HCT116 (cell line): Measurements from ENCODE around the gene CCN5. TPM values are rescaled to one million over a fixed set of nuclear protein-coding genes. Genes with fewer than 3 reads are reported as not detected.
A peak's percentile ranks its signal among the peaks of the same experiment; 100 is the strongest.

Source experiments
- ATAC-seq: fragments of 200-7000 bp; cut with Tn5 transposase; 2 replicates; pipeline ENCODE4 v1.9.1; 2020; ENCODE audit warnings: mild to moderate bottlenecking, moderate library complexity
- BruUV-seq: library from RNA; stranded (reverse); fragments of 400-500 nt; replicated peaks from 2 replicates; lab custom pipeline; 2021; lab: Mats Ljungman, UMichigan
- CTCF ChIA-PET: fragments of 300-600 bp; sonication (Branson Sonifier 250); formaldehyde crosslinking; loops from one replicate; lab custom pipeline; 2021; ENCODE audit warnings: antibody characterized with exemption; lab: Charles Lee
- POLR2A ChIA-PET: fragments of 300-600, 350-600 bp; sonication (Branson Sonifier 250); formaldehyde crosslinking; loops from one replicate; lab custom pipeline; 2021; ENCODE audit warnings: antibody characterized with exemption; lab: Charles Lee
- RAD21 ChIA-PET, 2 experiments: fragments of 300-600 bp; sonication (Branson Sonifier 250); formaldehyde crosslinking; loops; one replicate each; lab custom pipeline; 2023; ENCODE audit warnings: low total read pairs in 2 of 2; ENCODE audit not compliant: uncharacterized antibody in 2 of 2, unreplicated experiment in 2 of 2, low non-redundant PET in 1 of 2; lab: Charles Lee
- DNase-seq: peaks from one replicate; pipeline ENCODE4 v3.0.0-alpha.2; 2010; ENCODE audit warnings: low read depth, low spot score
- H2AFZ ChIP-seq: fragments of 200-600 bp; shearing (Covaris generic), sonication (generic); 2 replicates; pipeline ENCODE4 v1.6.1; 2017; ENCODE audit warnings: low read depth, mixed run types, mixed read lengths, antibody characterized with exemption, low read length; ENCODE audit not compliant: poor library complexity, severe bottlenecking
- H3K27ac ChIP-seq: 2 replicates; pipeline ENCODE4 v1.5.1; 2012; ENCODE audit warnings: low read depth, low read length
- H3K27me3 ChIP-seq: fragments of 200-600 bp; sonication (generic); 2 replicates; pipeline ENCODE4 v1.6.1; 2016; ENCODE audit warnings: mixed run types, low read length, mixed read lengths; ENCODE audit not compliant: insufficient read depth
- H3K36me3 ChIP-seq, 2 experiments: fragments of 200-500 bp in 1 of 2; fragments of 200-600 bp in 1 of 2; sonication (Bioruptor generic) in 1 of 2; sonication (generic) in 1 of 2; 2 replicates each; pipeline versions ENCODE4 v1.5.1 to v1.6.1; 2014 to 2016; ENCODE audit warnings: low read length in 2 of 2, inconsistent platforms in 1 of 2, mixed read lengths in 1 of 2, mixed run types in 1 of 2; ENCODE audit not compliant: insufficient read depth in 2 of 2, control insufficient read depth in 1 of 2
- H3K4me1 ChIP-seq, 2 experiments: fragments of 200-600 bp in 1 of 2; sonication (generic) in 1 of 2; 2 replicates each; pipeline versions ENCODE4 v1.5.1 to v1.6.1; 2012 to 2017; ENCODE audit warnings: low read length in 2 of 2, inconsistent platforms in 1 of 2, mild to moderate bottlenecking in 1 of 2, mixed read lengths in 1 of 2, mixed run types in 1 of 2, moderate library complexity in 1 of 2; ENCODE audit not compliant: insufficient read depth in 2 of 2, control insufficient read depth in 1 of 2
- H3K4me2 ChIP-seq: fragments of 200-600 bp; sonication (generic); 2 replicates; pipeline ENCODE4 v1.6.1; 2017; ENCODE audit warnings: mixed run types, low read length, mixed read lengths
- H3K4me3 ChIP-seq, 2 experiments: fragments of 200-600 bp in 1 of 2; sonication (generic) in 1 of 2; replicated peaks in 1 of 2; 2 replicates each; pipeline ENCODE4 v1.5.1; 2011 to 2016; ENCODE audit warnings: low read length in 2 of 2, control low read depth in 1 of 2, low read depth in 1 of 2, mild to moderate bottlenecking in 1 of 2, mixed read lengths in 1 of 2, mixed run types in 1 of 2
- H3K79me2 ChIP-seq: fragments of 200-600 bp; sonication (generic); 2 replicates; pipeline ENCODE4 v1.6.1; 2017; ENCODE audit warnings: mild to moderate bottlenecking, mixed run types, low read length, moderate library complexity, mixed read lengths; ENCODE audit not compliant: insufficient read depth
- H3K9ac ChIP-seq: fragments of 200-600 bp; sonication (generic); 2 replicates; pipeline ENCODE4 v1.6.1; 2016; ENCODE audit warnings: low read length, mixed read lengths
- H3K9me2 ChIP-seq: fragments of 200-600 bp; sonication (generic), shearing (Covaris generic); 2 replicates; pipeline ENCODE4 v1.6.1; 2017; ENCODE audit warnings: mixed run types, mild to moderate bottlenecking, moderate library complexity; ENCODE audit not compliant: insufficient read depth
- H3K9me3 ChIP-seq, 2 experiments: fragments of 200-500 bp in 1 of 2; fragments of 200-600 bp in 1 of 2; sonication (Bioruptor generic) in 1 of 2; sonication (generic) in 1 of 2; 2 replicates each; pipeline ENCODE4 v1.6.1; 2014 to 2017; ENCODE audit warnings: low read length in 2 of 2, mixed read lengths in 2 of 2, inconsistent platforms in 1 of 2, low read depth in 1 of 2, mild to moderate bottlenecking in 1 of 2, mixed run types in 1 of 2, moderate library complexity in 1 of 2; ENCODE audit not compliant: control insufficient read depth in 1 of 2, insufficient read depth in 1 of 2
- H4K20me1 ChIP-seq: fragments of 200-600 bp; sonication (generic), shearing (Covaris generic); 2 replicates; pipeline ENCODE4 v1.6.1; 2017; ENCODE audit warnings: mixed run types, mild to moderate bottlenecking, moderate library complexity; ENCODE audit not compliant: insufficient read depth
- CBX3 ChIP-seq: IDR thresholded peaks from 2 replicates; pipeline ENCODE4 v1.6.1; 2012; ENCODE audit warnings: low read depth
- CEBPB ChIP-seq: IDR thresholded peaks from 2 replicates; pipeline ENCODE4 v1.6.1; 2012; ENCODE audit warnings: low read depth
- CTCF ChIP-seq, 3 experiments: fragments of 200-600 bp in 1 of 3; sonication (generic) in 1 of 3; IDR thresholded peaks in 2 of 3; conservative IDR thresholded peaks in 1 of 3; 2 replicates each; pipeline ENCODE4 v1.5.1; 2012 to 2017; ENCODE audit warnings: low read depth in 2 of 3, low read length in 2 of 3, antibody characterized with exemption in 1 of 3, borderline replicate concordance in 1 of 3, control low read depth in 1 of 3, mild to moderate bottlenecking in 1 of 3, mixed read lengths in 1 of 3, mixed run types in 1 of 3, moderate library complexity in 1 of 3; ENCODE audit not compliant: insufficient read depth in 1 of 3
- EZH2phosphoT487 ChIP-seq: fragments of 200-600 bp; IDR thresholded peaks from 2 replicates; pipeline ENCODE4 v1.6.1; 2018; ENCODE audit warnings: antibody characterized with exemption, borderline replicate concordance
- REST ChIP-seq: IDR thresholded peaks from 2 replicates; pipeline ENCODE4 v1.6.1; 2012; ENCODE audit warnings: low read depth
- SP1 ChIP-seq: IDR thresholded peaks from 2 replicates; pipeline ENCODE4 v1.6.1; 2012; ENCODE audit warnings: low read depth
- SRF ChIP-seq: IDR thresholded peaks from 2 replicates; pipeline ENCODE4 v1.6.1; 2012; ENCODE audit warnings: low read depth
- YY1 ChIP-seq: IDR thresholded peaks from 2 replicates; pipeline ENCODE4 v1.6.1; 2011; ENCODE audit warnings: low read length, low read depth, moderate library complexity, mild to moderate bottlenecking; ENCODE audit not compliant: insufficient replicate concordance; ENCODE audit errors: extremely low read depth
- ZFX ChIP-seq: fragments of 450-650 bp; IDR thresholded peaks from 2 replicates; pipeline ENCODE4 v1.6.1; 2017
- intact Hi-C: fragments of 100-400 bp; cut with micrococcal nuclease; formaldehyde crosslinking; loops from 2 replicates; pipeline ENCODE4 v1.10.0; 2022
- total RNA-seq: library from RNA; stranded (reverse); gene quantifications from one replicate; pipeline ENCODE4 v1.2.1, GENCODE V29; 2021; ENCODE audit not compliant: unreplicated experiment
- TF ChIP-seq, protein P1 (sequence below): IDR thresholded peaks from 2 replicates; pipeline ENCODE4 v1.6.1; 2011; ENCODE audit warnings: mild to moderate bottlenecking, low read length, moderate library complexity; ENCODE audit not compliant: insufficient replicate concordance; ENCODE audit errors: extremely low read depth
- TF ChIP-seq, protein P2 (sequence below): IDR thresholded peaks from 2 replicates; pipeline ENCODE4 v1.6.1; 2012

The CCN5 gene
- total RNA-seq, 1 experiment from 2014 or later = 0.20 TPM

GRCh38 chr20:44765091-44765490, 49.9 kb downstream of the CCN5 start:
- no peak overlapping the region for H3K4me2 ChIP-seq
- H3K9me2 ChIP-seq = no peaks in the 10 kb centered on the region
- H3K79me2 ChIP-seq = no peaks in the 10 kb centered on the region
- no peak overlapping the region for H3K4me3 ChIP-seq
- no peak overlapping the region for H3K9ac ChIP-seq
- BruUV-seq = no TSS peak
- ChIA-PET CTCF (no interaction called here), POLR2A (no interaction called here), RAD21 (no interaction called here)
- DNase-seq (no peak), ATAC-seq (no peak)
- H2AFZ ChIP-seq = no peak overlapping the region
- no peak for TF ChIP-seq EZH2phosphoT487
- H3K27ac ChIP-seq = no peak overlapping the region
- intact Hi-C loops = no loop called here
- 0 out of 4 replicates have a peak, but pooled peaks cover 0 to 8% of the 10 kb centered on the region in 2 experiments for H3K4me1 ChIP-seq
- no peaks in the 10 kb centered on the region for H4K20me1 ChIP-seq
- no peaks in the 10 kb centered on the region for H3K36me3 ChIP-seq
- H3K9me3 ChIP-seq = no peaks in the 10 kb centered on the region
- H3K27me3 ChIP-seq = peaks cover 39% of the 10 kb centered on the region

DNA sequence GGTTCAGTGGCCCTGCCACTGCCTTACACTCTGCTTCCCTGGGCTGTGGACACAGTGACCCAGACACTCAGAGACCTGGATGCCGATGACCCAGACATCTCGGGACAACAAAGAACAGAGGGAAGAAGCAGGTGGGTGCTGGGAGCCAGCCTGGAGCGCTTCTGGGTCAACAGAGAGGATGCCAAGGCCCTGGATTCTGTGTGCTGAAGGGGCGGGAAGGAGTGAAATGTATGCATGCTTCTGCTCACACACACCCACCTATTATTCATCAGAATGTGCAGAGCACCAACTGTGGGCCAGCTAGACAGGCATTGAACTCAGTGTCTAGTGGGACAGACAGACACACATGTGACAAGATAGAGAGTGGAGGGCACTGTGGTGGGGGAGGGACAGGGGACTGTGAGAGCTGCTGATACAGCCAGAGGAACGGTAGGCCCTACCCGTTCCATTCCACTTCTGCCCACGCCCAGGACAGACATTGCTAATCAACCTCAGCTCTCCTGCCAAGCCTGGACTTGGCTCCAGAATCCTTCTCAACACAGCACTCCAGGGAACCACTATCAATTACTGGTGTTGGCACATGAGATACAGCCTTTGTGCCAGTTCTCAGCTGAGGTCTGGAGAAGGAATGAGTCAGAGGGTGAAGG, 50.7 kb downstream of the CCN5 start:
- Histone ChIP-seq H3K9me2 (no peaks in the 10 kb centered on the region), H3K4me1 (0 out of 4 replicates have a peak, but pooled peaks cover 0 to 8% of the 10 kb centered on the region in 2 experiments), H2AFZ (no peak overlapping the region), H3K27ac (no peak overlapping the region), H3K9me3 (no peaks in the 10 kb centered on the region), H3K27me3 (peaks cover 40% of the 10 kb centered on the region), H3K36me3 (no peaks in the 10 kb centered on the region), H4K20me1 (no peaks in the 10 kb centered on the region), H3K9ac (no peak overlapping the region), H3K4me2 (no peak overlapping the region), H3K4me3 (no peak overlapping the region), H3K79me2 (no peaks in the 10 kb centered on the region)
- BruUV-seq = no TSS peak
- peak; percentile 10 for DNase-seq
- POLR2A ChIA-PET = no interaction called here
- RAD21 ChIA-PET = no interaction called here
- intact Hi-C loops = no loop called here
- CTCF ChIA-PET = interaction anchor here (1.0 kb wide), 1 partner anchor 18 kb away, joined by 3 read pairs; no protein-coding TSS in a partner anchor
- peak; percentile 40 for ATAC-seq
- no peak for TF ChIP-seq CTCF (IDR thresholded peaks at IDR 0.05 in 2 of 3, conservative IDR thresholded peaks at IDR 0.05 in 1 of 3; ENCODE audit: borderline replicate concordance in 1 of 3, insufficient read depth in 1 of 3, low read depth in 2 of 3, low read length in 2 of 3)
- no peak for TF ChIP-seq CBX3
- TF ChIP-seq SRF = no peak
- TF ChIP-seq EZH2phosphoT487 = no peak
- no peak for TF ChIP-seq SP1
- TF ChIP-seq REST = no peak
- TF ChIP-seq, protein P1, sequence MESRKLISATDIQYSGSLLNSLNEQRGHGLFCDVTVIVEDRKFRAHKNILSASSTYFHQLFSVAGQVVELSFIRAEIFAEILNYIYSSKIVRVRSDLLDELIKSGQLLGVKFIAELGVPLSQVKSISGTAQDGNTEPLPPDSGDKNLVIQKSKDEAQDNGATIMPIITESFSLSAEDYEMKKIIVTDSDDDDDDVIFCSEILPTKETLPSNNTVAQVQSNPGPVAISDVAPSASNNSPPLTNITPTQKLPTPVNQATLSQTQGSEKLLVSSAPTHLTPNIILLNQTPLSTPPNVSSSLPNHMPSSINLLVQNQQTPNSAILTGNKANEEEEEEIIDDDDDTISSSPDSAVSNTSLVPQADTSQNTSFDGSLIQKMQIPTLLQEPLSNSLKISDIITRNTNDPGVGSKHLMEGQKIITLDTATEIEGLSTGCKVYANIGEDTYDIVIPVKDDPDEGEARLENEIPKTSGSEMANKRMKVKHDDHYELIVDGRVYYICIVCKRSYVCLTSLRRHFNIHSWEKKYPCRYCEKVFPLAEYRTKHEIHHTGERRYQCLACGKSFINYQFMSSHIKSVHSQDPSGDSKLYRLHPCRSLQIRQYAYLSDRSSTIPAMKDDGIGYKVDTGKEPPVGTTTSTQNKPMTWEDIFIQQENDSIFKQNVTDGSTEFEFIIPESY = no peak
- TF ChIP-seq CEBPB = no peak
- TF ChIP-seq YY1 = no peak
- TF ChIP-seq, protein P2, sequence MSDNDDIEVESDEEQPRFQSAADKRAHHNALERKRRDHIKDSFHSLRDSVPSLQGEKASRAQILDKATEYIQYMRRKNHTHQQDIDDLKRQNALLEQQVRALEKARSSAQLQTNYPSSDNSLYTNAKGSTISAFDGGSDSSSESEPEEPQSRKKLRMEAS = no peak
- TF ChIP-seq ZFX = no peak
